Retinal pigment epithelial cell (primary cell): Measurements from ENCODE around the gene KRTAP5-1.

Experiments
- DNase-seq: peaks from one replicate; pipeline ENCODE4 v3.0.0-alpha.2; 2010; ENCODE audit warnings: low read depth
- H3K4me3 ChIP-seq: 2 replicates; pipeline ENCODE4 v1.5.1; 2011; ENCODE audit warnings: mild to moderate bottlenecking, low read length, control low read depth, moderate library complexity
- TF ChIP-seq, protein P1 (sequence below): conservative IDR thresholded peaks from 2 replicates; pipeline ENCODE4 v1.5.1; 2011; ENCODE audit warnings: low read depth, low read length, control low read depth, inconsistent platforms

KRTAP5-1 gene

DNA sequence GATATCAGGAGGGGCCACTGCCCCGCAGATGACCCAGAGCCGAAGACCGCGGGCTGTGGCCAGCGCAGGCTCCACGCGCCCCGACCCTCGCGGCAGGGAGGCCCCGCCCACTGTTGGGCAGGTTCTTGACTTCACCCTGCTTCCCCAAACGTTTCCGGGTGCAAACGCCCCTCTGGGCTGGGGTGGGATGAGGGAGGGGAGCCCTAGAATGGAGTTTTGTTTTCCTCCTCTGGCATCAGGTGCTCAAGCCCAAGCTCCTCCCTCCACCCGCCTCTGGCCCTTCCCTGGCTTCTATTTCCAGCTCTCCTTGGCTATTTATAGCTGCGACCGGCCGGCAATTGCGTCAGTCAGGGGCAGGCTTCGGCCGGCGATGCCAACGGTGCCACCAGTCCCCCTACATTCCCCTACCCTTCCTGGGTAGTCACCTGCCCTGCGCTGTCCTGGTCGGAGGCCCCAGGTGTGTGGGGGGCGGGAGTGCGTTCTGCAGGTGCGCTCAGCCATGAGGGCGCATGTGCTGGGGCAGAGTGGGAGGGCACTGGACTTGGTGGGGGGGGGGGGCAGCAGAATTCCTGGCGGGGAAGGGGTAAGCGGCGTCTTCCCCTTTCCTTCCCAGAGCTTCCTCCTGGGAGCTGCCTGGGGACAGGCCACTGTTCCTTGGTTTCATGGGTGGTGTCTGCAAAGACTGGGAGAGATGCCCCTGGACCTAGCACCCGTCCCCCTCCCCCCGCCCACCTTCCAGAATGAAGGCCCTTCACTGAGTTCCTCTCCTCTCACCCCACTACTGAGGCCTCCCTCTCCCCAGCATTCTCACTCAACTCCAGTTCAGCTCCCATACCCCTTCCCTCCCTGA, 36.6 kb downstream of the KRTAP5-1 start:
- DNase-seq: peak; percentile 62
- TF ChIP-seq, protein P1, sequence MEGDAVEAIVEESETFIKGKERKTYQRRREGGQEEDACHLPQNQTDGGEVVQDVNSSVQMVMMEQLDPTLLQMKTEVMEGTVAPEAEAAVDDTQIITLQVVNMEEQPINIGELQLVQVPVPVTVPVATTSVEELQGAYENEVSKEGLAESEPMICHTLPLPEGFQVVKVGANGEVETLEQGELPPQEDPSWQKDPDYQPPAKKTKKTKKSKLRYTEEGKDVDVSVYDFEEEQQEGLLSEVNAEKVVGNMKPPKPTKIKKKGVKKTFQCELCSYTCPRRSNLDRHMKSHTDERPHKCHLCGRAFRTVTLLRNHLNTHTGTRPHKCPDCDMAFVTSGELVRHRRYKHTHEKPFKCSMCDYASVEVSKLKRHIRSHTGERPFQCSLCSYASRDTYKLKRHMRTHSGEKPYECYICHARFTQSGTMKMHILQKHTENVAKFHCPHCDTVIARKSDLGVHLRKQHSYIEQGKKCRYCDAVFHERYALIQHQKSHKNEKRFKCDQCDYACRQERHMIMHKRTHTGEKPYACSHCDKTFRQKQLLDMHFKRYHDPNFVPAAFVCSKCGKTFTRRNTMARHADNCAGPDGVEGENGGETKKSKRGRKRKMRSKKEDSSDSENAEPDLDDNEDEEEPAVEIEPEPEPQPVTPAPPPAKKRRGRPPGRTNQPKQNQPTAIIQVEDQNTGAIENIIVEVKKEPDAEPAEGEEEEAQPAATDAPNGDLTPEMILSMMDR: no peak
- peak overlapping the region; percentile 29 for H3K4me3 ChIP-seq

DNA sequence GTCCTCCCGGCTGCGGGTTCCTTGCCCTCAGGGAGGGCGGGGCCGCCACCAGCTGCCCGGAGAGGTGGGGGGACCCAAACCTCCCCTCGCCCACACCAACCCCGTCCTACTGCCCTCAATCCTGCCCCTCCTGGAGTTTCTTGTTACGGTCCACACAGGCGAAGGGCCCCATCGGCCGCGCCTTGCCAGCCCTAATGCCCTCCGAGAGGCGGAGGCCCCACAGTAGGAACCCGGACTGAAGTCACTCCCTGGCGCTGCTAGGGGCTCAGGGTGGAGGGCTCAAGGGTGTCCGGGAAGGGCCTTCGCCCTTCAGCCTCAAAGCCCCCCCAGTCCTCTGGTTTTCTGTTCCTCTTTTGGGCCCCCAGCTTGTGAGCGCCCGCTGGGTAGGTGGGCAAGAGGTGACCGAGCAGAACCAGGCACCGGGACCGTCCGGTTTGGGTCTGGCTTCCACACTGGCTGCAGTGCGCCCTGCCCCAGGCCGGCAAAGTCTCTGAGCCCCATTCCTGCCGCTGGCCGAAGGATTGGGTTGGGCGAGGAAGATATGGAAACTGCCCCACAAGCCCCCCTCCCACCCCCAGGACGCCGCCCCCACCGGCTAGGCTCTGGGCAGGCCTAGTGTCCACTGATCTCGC, 37.5 kb downstream of the KRTAP5-1 start:
- no peak for DNase-seq
- H3K4me3 ChIP-seq: no peak overlapping the region
- TF ChIP-seq, protein P1: no peak

DNA sequence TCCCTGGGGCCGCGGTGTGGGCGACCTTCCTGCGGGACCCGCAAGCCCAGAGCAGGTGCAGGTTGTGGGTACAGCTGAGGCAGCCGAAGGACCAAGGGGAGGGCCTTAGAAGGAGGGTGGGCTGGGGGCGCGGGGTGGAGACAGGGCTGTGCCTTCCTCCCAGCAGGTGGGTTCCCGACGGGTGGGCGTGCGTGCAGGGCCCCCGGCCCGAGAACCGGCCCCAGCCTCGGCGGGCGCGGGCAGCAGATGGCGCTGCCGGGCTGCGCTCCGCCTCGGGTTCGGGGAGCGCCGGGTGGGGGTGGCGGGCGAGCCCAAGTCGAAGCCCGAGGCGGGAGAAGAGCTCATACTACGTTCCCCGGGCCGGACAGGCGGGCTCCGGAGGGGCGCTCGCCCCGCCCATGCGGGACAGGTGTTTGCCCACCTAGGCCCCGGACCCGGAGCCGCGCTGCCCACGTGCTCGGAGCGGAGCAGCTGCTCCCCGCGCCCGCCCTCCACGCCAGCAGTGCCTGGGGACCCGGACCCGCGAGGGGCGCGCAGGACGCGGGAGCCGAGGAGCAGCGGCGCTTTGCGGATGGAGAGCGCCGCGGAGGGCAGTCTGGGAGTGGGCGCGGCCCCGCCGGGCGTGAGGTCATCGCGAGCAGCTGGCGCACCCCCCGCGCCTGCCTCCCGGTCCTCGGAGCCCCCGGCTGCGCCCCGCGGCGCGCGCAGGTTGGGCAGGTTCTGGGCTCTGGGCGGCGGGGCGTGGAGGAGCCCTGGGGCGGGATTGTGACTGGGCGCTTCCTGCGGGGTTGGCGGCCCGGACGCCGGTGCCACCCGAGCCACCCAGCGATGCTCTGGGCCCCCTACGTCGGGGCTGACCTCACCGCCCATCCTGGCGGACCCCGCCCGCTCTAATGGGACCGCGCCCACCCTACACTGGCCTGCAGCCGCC, 38.3 kb downstream of the KRTAP5-1 start:
- no peak for DNase-seq
- TF ChIP-seq, protein P1: peak; percentile 57
- H3K4me3 ChIP-seq: no peak overlapping the region

DNA sequence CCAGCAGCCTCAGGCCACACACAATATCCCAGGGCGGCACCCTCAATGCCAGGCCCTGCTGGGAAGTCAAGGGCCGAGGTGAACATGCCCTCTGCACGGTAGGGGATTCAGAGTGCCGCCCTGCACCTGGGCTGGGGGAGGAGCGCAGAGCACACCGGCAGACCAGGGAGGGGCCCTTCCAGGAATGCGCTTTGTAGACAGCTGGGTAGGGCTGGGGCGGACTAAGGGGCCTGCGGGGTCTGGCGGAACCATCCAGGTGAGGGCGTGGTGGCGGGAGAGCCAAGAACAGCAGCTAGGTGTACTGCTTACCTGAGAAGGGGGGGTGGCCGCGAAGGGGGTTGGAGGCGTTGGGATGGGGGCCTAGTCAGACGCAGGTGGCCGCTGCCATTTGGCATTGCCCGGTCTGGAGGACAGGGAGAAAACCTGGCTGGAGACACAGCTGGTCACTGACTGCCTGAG, 39.0 kb downstream of the KRTAP5-1 start:
- TF ChIP-seq, protein P1: no peak
- H3K4me3 ChIP-seq: no peak overlapping the region
- no peak for DNase-seq

DNA sequence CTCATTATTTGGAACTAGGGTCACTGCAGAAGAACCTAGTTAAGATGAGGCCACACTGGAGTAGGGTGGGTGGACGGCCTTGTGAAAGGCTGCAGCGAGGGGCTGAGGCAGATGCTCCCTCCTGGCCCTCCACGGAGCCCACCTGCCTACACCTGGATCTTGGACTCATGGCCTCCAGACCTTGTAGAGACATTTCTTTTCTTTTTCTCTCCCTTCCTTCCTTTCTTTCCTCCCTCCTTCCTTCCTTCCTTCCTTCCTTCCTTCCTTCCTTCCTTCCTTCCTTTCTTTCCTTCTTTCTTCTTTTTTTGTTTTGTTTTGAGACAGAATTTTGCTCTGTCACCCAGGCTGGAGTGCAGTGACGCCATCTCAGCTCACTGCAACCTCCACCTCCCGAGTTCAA, 39.7 kb downstream of the KRTAP5-1 start:
- no peak for DNase-seq
- H3K4me3 ChIP-seq: no peak overlapping the region
- TF ChIP-seq, protein P1: no peak

DNA sequence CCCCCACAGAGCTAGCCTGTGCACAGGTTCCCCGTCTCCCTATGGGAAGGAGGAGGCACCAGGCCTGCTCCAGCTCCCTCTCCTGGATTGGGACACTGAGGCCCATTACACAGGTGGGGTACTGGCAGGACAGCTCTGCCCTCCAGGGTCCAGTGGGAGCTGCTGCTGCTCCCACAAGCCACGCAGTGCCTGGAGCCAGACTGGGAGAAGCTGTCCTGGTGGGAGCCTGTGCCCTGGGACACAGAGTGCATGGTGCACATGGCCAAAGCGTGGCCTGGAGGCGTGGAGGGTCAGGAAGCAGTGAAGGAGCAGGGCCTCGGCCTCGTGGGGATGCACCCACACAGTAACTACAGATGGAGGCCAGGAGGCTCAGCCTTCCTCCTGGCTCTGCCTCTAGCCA, 40.5 kb downstream of the KRTAP5-1 start:
- DNase-seq: no peak
- TF ChIP-seq, protein P1: no peak
- no peak overlapping the region for H3K4me3 ChIP-seq
